HG03469 (cell line): ENCODE results near the gene C1QTNF9.
"Not testable (repeated sequence)": the region's sequence is repeated elsewhere in the genome, so short reads cannot be mapped to it uniquely, and the experiment has no call there.

ENCODE experiments used
- ATAC-seq: cut with Tn5 transposase; IDR thresholded peaks from one replicate; pipeline ENCODE4 v1.9.1; 2021; ENCODE audit warnings: mild to moderate bottlenecking, moderate library complexity, moderate number of reproducible peaks; ENCODE audit not compliant: unreplicated experiment

The C1QTNF9 gene

DNA sequence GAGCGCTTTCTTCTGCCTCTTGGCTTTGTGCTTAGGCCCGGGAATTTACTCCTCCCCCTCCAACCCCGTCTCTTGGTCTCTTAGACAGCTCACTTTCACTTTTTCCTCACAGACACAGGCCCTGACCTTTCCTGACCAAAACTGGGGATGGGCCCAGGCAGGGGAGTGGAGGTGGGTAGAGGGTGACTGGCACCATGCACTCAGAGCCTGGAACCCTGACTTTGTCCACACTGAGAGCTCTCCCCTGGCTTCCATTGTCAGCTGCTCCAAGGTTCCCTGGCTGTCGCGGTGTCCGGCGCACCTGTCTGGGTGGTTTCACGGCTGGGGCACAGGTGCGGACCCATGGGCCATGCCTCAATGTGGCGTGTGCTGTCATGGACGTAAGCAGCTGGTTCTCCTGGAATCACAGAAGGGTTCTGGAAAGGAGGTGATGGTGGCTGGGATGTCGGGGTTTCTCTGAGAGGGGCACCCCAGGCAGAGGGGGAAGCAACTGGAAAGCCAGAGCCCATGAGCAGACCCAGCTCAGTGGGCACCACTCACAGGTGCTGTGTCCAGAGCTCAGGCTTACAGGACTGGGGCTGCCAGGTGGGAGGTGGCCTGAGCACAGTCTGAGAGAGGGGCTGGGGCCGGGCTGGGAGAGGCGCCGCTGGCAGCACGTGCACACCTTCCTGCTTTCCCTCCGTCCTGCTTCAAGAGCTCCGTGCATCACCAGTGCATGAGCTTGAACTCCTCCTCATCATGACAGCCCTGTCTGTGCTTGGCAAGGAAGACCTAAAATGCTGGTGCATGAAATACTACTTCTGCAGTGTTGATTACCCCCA lies 28.0 kb upstream of the C1QTNF9 start:
- no peak for ATAC-seq

DNA sequence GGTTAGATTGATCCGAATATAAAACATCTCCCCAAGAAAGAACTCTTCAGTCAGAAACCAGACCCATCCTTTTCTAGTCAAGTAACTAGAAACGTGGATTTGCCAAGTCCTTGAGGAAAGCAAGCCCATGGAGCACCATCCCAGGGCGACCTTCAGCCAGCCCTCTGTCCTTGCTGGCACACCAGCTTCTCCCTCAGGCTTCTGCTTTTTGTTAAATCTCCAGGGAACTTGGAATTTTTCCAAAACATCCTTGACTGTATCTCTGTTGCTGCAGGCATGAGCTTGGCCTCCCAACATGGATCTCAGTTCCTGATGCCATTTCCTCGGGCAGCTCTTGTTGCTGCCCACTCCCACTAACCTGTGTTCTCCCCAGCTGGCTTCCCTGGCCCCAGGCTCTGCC lies 27.1 kb upstream of the C1QTNF9 start:
- no peak for ATAC-seq

DNA sequence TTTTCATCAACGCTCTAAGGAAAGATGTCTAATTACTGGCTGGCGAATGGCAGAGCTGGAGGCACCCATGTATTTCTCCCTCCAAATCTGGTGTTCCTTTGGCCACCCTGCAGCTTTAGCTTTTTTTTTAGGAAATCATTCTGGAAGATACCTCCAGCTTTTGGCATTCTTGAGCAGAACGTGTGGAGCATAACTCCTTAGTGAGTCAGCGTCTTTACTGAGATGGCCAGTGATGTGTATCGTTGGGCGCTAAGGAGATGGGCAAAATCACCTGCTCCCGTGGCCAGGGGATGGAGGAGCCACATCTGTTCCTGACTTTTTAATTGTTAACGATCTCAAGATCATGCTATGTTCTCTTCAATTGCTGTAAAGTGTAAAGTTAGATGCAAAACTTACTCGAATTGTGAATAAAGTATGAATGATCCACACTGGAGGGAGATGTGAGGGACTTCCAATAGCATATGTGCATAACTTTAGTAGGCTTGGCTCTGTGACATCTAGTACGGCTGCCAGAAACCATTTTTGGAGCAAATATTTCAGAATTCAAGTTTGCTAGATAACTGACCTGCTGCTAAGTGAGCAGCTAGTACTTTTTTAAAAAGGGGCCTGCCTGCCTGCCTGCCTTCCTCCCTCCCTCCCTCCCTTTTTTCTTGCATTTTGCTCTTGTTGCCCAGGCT lies 24.4 kb upstream of the C1QTNF9 start:
- ATAC-seq: no peak

DNA sequence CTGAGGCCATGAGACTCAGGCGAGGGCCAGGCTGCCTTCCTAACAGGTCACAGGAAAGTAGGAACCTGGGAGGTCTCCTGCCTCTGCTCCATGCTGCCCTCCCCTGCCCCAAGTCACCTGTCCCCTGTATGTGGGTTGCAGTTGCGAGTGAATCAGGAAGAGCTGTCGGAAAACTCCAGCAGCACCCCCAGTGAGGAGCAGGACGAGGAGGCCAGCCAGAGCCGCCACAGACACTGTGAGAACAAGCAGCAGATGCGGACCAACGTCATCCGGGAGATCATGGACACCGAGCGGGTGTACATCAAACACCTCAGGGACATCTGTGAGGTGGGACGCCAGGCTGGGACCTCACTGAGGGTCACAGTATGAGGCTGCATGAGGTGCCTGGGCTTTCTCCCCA lies 22.8 kb upstream of the C1QTNF9 start:
- ATAC-seq: no peak

DNA sequence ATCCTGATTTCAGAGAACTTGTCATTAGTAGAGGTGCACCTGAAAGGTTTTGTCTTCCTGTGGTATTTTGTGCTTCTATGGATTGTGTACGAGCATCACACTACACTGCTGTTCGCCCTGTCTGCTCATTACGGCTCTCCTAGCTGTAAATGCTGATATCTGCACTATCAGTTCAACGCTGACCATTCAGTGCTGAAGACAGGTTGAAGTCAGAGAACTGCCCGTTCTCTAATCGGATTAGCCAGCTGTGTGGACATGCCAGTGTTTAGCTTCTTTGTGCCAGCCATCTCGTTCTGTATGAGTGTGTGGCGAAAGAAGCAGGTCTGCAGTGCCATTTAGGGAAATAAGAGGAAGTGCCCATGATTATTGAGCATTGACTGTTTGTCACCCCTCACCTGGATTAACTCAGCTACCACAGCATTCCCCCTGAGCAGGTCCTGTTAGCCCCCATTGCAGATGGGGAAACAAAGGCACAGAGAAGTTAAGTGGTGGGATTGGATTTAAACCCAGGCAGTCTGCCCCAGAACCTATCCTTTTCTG lies 21.6 kb upstream of the C1QTNF9 start:
- no peak for ATAC-seq

DNA sequence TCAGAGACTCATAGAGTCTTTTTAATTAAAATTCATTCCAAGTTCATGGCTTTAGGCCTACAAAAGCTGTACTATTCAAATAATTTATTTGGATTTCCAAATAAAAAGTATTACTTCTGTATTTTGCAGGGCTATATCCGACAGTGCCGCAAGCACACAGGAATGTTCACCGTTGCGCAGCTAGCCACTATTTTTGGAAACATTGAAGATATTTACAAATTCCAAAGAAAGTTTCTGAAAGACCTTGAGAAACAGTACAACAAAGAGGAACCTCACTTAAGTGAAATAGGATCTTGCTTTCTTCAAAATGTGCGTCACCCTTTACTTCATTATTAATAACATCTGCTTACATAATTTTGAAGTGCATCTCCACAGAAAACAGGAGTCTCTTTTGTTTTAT lies 20.5 kb upstream of the C1QTNF9 start:
- ATAC-seq: no peak

DNA sequence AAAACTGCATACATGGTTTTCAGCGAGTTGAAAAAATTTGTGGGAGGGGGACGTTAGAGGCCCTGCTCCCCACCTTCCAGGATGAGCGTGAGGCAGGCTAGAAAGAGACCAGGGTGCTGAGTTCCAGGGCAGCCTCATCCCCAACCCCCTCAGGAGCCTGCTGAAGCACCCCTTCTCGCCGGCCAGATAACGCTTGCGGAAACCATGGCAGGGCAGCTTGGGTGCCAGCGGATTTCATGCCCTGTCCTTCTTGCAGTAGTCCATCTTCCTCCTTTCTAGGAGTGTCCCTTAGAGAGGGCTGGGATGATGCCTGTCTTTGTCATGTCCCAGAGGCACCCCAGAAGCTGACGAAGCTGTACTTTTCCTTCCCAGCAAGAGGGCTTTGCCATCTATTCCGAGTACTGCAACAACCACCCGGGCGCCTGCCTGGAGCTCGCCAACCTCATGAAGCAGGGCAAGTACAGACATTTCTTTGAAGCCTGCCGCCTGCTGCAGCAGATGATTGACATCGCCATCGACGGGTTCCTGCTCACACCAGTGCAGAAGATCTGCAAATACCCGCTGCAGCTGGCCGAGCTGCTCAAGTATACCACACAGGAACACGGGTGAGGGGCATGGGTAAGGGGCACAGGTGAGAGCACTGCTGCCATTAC lies 19.0 kb upstream of the C1QTNF9 start:
- ATAC-seq: no peak

DNA sequence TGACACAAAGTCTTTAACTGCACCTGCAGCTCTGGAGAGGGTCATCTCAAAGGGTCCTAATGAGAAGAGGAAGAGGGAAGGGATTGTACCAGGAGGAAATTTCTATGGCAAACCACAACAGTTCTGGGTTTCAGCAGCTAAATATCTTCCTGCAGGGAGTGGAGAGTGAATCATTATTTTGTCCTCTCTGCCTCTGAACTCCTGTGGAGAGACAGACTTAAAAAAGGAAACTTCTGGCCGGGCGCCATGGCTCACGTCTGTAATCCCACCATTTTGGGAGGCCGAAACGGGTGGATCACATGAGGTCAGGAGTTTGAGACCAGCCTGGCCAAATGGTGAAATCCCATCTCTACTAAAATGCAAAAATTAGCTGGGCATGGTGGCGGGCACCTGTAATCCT lies 16.9 kb upstream of the C1QTNF9 start:
- ATAC-seq: no peak

DNA sequence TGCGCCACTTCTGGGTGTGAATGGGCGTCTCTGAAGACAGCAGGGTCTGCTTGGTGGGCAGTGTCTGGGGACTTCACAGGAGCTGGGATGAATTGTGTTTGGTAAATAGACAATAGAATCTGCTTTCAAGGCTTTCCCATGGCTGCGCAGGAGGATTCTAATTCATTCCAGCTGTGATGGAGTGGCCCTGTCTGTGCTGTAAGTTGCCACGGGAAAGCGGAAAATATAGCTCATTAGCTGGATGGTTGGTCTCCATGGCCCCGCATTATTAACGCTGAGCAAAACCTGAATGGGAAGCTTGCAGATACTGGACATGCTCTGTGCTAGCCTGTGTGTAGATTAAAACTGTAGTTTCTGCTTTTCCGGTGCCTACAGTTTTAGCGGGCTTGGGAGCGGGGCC lies 15.6 kb upstream of the C1QTNF9 start:
- no peak for ATAC-seq

DNA sequence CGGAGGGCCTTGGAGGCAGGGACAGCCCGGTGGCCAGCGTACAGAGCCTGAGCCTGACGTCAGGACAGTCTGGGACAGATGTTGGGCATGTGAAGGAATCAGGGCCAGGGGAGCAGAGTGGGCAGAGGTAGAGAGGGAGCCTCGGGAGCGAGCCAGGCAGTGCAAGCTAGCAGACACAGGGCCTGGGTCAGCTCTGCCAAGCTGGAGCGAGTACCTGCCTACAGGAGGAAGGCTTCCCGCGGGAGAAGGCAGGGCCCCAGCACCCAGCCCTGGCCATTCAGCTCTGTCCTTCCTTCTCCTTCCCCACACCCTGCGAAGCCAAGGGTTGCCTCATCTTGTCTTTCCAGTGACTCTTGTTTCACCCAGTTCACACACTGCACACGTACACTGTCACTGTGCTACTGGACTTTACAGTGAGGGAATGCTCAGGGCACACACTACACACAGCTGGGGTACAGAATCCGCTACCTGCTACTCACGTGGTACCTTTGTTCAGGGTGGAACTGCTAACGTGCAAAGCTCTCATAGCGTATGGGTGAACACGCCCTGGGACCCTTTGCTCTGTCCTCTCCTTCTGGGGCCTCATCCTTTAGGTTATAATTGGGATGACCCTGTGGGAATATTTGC lies 9.8 kb upstream of the C1QTNF9 start:
- ATAC-seq: no peak

DNA sequence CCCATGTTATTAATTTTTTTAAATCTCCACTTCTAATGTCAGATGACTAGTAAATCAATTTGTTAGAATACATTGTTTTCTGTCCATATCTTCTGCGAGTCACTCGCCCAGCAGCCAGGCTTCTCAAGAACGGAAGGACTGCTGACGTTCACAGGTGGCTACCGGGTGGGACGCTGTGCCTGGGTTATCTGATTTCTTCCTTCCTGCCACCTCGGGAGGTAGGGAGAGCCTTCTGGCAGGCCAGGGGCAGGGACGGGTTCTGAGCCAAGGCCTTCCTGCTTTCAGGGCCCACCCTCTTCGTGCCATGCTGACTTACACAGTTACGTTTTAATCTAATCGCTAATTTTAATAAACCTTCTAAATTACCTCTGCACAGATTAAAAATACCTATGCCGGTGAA lies 7.9 kb upstream of the C1QTNF9 start:
- ATAC-seq: no peak

DNA sequence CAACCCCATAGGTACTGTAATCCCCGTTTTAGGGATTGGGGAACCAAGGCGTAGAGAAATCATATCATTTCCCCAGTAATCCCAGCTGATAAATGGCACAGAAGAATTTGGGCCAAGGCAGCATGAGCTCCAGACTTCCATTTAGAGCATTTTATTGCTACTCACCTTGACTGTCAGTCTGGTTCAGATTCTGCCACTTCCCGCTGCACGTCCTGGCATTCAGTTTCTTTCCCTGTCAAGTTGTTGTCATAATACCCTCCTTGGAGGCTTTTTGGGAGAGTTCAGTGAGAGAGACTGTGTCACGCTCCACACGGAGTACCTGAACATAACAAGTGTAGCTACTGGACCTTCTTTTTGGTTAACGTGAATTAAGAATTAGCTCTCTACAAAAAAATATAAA lies 7.5 kb upstream of the C1QTNF9 start:
- no peak for ATAC-seq

DNA sequence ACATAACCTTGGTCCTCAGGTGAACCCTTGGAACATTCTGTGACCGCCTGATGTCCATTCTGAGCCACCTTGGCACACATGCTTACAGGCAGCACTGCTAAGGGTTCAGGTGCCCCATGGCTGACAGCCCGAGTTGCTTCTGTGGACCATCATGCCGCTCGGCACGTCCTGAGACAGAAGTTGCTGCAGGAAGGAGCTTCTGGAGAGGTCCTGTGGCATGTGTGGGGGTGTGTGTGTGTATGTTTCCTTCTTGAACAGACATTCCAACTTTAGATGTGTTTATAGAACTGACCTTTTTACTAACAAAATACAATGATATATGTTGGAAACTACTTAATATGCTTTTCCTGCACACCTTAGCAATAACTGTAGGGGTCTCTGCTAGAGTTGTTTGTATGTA lies 4.8 kb upstream of the C1QTNF9 start:
- ATAC-seq: no peak

DNA sequence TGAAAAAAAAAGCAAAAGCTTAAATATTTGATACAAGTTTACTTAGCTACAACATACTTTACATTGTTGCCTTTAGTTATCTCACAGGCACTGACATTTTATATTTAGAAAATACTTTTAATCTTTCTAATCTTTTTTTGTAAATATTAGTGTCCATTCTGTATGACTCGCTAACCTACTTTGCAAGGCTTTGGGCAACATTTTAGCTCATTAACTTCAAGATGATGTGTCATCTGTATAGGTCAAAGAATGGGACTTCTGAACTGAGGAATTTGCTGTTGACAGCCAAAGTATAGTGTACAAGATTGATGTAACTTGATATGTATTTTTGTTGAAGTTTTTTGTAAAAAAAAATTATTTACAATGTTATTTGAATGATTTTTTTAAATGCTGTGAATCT lies 2.7 kb upstream of the C1QTNF9 start:
- no peak for ATAC-seq

DNA sequence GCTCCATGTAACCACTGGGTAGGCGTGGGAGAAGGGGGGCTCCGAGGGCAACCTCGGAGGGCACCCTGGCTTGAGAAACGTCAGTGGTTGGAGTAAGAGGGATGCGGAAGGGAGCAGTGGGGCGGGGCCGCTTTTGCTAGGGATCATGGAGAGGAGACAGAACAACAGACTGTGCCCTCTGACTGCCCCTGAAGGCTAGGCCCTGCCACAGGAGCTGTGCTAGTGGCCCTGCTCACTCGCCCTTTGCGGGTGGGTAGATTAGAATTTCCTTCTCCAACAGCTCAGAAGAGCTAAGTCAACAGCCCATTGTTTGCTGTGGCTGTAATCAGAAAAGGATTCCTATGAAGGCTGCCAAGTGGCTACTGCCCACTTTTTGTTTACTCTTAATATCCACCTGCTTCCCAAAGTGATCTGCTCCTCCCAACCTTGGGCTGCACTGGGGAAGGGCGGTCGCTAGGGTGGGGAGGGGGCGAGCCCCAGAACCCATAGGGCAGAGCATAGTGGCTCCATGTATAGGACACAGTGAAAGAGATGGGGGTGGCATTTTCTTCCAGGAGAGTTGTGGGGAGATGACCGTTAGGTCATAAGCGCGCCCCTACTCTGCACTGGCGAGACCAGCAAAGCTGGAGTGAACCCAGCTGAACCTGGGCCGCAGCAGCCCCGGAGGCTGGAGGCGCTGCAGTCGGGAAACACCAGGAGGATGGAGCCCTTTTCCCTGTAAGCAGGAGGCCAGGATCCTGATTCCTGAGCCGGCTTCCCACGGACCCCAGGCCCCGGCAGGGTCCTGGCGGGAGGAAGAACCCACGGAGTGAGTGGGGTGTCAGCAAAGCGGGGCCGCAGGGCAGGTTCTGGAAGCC lies 1.9 kb upstream of the C1QTNF9 start:
- no peak for ATAC-seq

DNA sequence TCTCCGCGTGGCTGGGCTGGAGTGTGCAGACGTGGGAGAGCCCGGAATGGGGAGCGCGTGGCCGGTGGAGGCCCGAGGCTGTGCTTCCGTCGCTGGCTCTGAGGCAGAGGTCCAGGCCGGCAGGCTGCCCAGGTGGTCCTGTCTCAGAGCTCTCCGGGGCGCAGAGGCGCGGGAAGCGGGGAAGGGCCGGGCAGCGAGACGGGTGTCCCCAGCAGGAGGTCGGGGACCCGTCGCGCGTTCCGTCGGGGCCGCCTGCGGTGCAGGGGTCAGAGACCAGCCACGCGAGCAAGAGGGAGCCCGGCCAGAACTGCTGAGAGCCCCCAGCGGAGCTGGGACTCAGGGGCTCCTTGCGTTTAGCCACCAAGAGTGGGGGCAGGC lies 1.3 kb upstream of the C1QTNF9 start:
- no peak for ATAC-seq

DNA sequence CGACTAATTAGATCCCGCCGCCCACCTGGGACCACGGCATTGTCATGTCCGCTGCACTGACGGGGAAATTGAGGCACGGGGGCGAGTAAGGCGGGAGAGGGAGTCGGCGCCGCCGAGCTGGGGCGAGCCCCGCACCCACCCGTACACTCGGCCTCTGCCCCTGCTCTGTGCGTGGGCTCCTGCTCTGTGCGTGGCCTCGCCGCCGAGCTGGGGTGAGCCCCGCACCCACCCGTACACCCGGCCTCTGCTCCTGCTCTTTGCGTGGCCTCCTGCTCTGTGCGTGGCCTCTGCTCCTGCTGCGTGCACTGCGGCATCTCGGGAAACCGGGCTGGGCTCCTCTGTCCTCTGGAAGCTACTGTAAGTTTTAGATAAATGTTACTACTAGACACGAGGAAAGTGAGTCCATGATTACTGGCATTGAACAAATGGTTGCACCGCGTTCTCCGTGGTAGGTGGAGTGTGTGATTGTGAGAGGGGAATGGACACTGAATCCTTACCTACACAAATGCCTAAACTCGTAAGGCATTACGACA lies 826 bp upstream of the C1QTNF9 start:
- no peak for ATAC-seq

DNA sequence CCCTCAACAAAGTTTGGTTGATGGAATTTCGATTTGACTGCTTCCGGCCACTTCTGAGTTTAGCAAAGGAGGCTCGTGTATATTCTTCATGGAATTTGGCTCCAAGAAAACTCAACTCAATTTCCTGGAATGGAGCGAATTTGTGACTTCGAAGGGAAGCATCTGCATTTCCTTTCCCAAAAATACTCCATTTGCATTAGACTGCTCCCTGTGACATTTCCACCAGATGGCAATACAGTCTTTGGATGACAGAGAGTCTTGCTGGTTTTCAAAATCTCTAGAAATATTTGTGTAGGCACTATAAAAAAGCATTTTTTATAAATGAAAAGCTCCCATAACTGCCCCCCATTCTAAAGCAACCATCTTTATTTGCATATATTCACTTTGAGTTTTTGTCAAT lies 4.1 kb downstream of the C1QTNF9 start:
- no peak for ATAC-seq

DNA sequence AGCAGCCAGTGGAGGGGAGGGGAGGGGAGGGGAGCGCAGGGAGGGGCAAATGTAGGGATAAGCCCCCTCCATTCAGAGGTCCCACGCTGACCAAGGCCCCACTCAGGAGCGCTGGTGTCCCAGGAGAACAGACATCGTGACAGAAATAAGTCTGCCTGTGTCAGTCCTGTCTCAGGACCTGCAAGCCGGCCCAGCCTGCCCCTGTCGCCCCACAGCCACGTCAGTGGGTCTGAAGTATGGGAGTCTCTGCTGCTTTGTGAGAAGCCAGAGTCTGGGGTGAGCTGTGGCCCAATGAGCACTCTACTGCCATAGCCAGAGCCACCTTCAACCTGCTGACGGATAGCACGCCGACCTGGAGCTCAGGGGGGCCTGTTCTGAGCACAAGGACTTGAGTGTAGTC lies 8.5 kb downstream of the C1QTNF9 start:
- ATAC-seq: not testable (repeated sequence)

DNA sequence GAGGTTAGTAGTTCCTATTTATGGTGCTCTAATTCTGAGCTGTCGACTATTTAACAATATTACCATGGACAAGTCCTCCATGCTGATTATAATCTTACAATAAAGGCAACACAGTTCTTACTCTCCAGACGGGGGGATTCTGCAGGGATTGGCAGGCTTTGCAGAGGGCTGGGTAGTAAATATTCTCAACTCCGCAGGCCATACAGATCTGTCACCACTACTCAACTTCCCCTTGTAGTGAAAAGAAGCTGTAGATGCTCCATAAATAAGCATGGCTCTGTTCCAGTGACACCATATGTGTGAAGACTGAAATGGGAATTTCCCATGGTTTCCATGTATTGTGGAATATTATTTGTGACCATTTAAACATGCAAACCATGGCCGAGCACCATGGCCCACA lies 9.5 kb downstream of the C1QTNF9 start:
- not testable (repeated sequence) for ATAC-seq
